Activated CD8-positive, alpha-beta T cell treated with anti-CD3 and anti-CD28 coated beads for 36 hours (primary cell): Measurements from ENCODE around the gene MMP24. TPM values are rescaled to one million over a fixed set of nuclear protein-coding genes. Genes with fewer than 3 reads are reported as not detected.

ENCODE experiments used
- ATAC-seq: fragments of 200-7000 bp; cut with Tn5 transposase; one replicate; pipeline ENCODE4 v1.10.0; 2021; ENCODE audit warnings: mild to moderate bottlenecking, moderate library complexity
- CTCF ChIA-PET: fragments of 350-600 bp; sonication (Branson Sonifier 250); formaldehyde crosslinking; loops from one replicate; lab custom pipeline; 2021; ENCODE audit warnings: antibody characterized with exemption; lab: Charles Lee
- POLR2A ChIA-PET: fragments of 350-600 bp; sonication (Branson Sonifier 250); formaldehyde crosslinking; loops from one replicate; lab custom pipeline; 2021; ENCODE audit warnings: antibody characterized with exemption; lab: Charles Lee
- DNase-seq: peaks from one replicate; pipeline ENCODE4 v3.0.0-alpha.2; 2020
- H3K27ac Mint-ChIP-seq: one replicate; pipeline ENCODE4 v1.8.0; 2021; ENCODE audit warnings: mild to moderate bottlenecking, mixed read lengths
- H3K27me3 Mint-ChIP-seq: one replicate; pipeline ENCODE4 v1.8.0; 2021; ENCODE audit warnings: mixed read lengths
- H3K36me3 Mint-ChIP-seq: one replicate; pipeline ENCODE4 v1.8.0; 2021; ENCODE audit warnings: low read depth, mixed read lengths
- H3K4me1 Mint-ChIP-seq: one replicate; pipeline ENCODE4 v1.8.0; 2021; ENCODE audit warnings: low read depth, mixed read lengths
- H3K4me3 Mint-ChIP-seq: one replicate; pipeline ENCODE4 v1.8.0; 2021; ENCODE audit warnings: mild to moderate bottlenecking, moderate library complexity, mixed read lengths
- H3K9me3 Mint-ChIP-seq: one replicate; pipeline ENCODE4 v1.8.0; 2021; ENCODE audit warnings: mixed read lengths
- intact Hi-C: fragments of 100-400 bp; cut with micrococcal nuclease; formaldehyde crosslinking; loops from one replicate; pipeline ENCODE4 v1.10.0; 2022
- total RNA-seq, 2 experiments: library from RNA; stranded (reverse); gene quantifications; one replicate each; pipeline ENCODE4 v1.2.3, GENCODE V29; 2021
- TF ChIP-seq, protein P1 (sequence below): fragments of 200-600 bp; IDR thresholded peaks from one replicate; pipeline ENCODE4 v1.8.0; 2022; ENCODE audit warnings: antibody characterized with exemption, mild to moderate bottlenecking

MMP24 gene
- total RNA-seq, 2 experiments from 2014 or later: not detected

DNA sequence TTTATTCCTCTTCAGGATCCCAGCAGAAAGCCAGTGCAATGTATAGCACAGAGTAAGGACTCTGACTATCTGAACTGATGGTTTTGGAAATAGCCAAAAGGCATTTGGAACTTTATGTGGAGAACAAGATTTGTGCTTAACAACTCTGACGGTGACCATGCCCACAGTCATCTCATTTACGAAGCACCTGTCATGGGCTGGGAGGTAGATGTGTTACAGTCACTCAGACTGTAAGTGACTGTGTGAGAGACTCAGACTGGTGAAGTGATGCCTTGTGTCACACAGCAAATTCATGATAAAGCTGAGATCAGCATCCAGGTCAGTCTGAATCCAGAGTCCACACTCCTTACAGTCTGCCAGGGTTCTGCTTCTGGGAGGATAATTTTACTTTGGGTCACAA, 89.6 kb downstream of the MMP24 start:
- no peak overlapping the region for H3K4me3 Mint-ChIP-seq
- peaks cover 21% of the 10 kb centered on the region for H3K36me3 Mint-ChIP-seq
- POLR2A ChIA-PET: no interaction called here
- no peaks in the 10 kb centered on the region for H3K27me3 Mint-ChIP-seq
- ATAC-seq: no peak
- H3K4me1 Mint-ChIP-seq: peaks cover 50% of the 10 kb centered on the region
- TF ChIP-seq, protein P1, sequence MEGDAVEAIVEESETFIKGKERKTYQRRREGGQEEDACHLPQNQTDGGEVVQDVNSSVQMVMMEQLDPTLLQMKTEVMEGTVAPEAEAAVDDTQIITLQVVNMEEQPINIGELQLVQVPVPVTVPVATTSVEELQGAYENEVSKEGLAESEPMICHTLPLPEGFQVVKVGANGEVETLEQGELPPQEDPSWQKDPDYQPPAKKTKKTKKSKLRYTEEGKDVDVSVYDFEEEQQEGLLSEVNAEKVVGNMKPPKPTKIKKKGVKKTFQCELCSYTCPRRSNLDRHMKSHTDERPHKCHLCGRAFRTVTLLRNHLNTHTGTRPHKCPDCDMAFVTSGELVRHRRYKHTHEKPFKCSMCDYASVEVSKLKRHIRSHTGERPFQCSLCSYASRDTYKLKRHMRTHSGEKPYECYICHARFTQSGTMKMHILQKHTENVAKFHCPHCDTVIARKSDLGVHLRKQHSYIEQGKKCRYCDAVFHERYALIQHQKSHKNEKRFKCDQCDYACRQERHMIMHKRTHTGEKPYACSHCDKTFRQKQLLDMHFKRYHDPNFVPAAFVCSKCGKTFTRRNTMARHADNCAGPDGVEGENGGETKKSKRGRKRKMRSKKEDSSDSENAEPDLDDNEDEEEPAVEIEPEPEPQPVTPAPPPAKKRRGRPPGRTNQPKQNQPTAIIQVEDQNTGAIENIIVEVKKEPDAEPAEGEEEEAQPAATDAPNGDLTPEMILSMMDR: no peak
- H3K9me3 Mint-ChIP-seq: no peaks in the 10 kb centered on the region
- intact Hi-C loops: no loop called here
- CTCF ChIA-PET: interaction anchor here (1.3 to 6.1 kb wide), 2 partner anchors 11 to 15 kb away, joined by 3 to 37 read pairs; no protein-coding TSS in a partner anchor
- H3K27ac Mint-ChIP-seq: peak overlapping the region; percentile 2
- DNase-seq: no peak

DNA sequence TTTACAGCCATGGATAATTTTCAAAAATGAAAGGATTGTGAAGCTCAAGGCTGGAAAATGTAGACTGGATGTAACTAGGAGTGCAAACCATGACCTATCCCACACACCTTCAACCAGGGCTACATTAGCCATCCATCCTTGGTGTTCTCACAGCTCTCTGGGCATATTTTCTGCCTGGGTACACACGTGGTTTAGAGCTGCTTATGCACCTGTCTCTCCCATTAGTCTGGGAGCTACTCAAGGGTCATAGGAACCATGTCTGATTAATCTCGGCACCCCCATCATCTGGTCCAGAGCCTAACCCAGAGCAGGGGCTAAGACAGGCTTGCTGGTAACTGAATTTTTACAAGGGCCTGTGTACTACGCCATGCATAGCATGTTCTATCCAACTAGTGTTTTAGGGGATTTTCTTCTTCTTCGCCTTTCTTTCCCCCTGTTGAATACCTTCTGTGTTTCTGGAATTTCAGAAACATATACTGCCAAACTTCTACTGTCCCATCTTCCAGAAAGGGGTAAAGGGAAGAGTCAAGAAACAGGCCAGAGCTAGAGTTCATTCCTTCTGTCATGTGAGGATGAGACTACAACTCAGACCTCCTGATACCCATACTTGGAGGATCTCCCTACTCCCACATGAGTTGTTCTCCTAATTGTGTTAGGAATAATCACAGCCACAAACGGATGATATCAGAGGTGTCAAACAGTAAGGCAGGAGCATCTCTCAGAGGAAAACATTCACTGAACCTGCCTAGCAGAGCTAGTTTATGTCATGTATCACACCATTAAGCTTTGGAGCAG, 91.1 kb downstream of the MMP24 start:
- no peak overlapping the region for H3K4me3 Mint-ChIP-seq
- intact Hi-C loops: no loop called here
- ChIA-PET CTCF (interaction anchor here (1.0 to 6.1 kb wide), 7 partner anchors 8 to 123 kb away, joined by 3 to 37 read pairs (median 5); no protein-coding TSS in a partner anchor), POLR2A (interaction anchor here (0.6 to 1.7 kb wide), 2 partner anchors 12 to 425 kb away, joined by 3 to 4 read pairs; partner anchors contain the start of gene RBM39)
- no peaks in the 10 kb centered on the region for H3K27me3 Mint-ChIP-seq
- TF ChIP-seq, protein P1: no peak
- no peaks in the 10 kb centered on the region for H3K9me3 Mint-ChIP-seq
- ATAC-seq: no peak
- DNase-seq: no peak
- H3K36me3 Mint-ChIP-seq: peaks cover 12% of the 10 kb centered on the region
- peaks cover 36% of the 10 kb centered on the region for H3K4me1 Mint-ChIP-seq
- H3K27ac Mint-ChIP-seq: no peak overlapping the region

DNA sequence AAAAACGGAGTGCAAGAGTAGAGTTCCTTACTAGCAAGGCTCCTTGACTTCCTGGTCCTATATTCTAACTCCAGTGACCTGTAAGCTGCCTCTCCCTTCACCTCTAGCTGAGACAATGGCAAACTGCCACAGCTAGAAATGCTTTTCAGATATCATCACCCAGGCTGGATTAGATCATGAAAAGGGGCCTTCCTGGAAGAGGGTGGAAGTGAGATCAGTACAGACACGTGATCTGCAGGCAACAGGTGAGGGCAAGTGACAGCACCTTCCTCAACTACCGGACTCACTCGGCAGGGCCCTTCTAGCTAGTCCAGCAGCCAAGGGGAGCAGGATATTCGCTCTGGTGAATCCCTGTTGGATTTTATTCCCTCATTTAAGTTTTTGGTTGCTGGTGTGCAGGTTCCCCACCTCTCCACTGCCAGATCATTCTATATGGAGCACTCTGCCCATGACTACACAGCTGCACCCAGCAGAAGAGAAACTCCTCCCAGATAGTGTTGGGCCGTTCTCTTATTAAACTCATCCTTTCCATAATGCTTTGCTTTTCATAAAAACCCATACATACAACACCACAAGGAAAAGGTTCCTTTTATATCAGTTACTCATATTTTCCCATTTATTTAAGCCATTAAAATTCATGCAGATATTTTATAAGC, 92.1 kb downstream of the MMP24 start:
- intact Hi-C loops: no loop called here
- ATAC-seq (peak; percentile 50), DNase-seq (no peak)
- ChIA-PET POLR2A (interaction anchor here (0.6 to 1.7 kb wide), 3 partner anchors 11 to 424 kb away, joined by 3 to 4 read pairs (median 4); partner anchors contain the start of gene RBM39), CTCF (interaction anchor here (1.0 to 6.1 kb wide), 6 partner anchors 9 to 122 kb away, joined by 3 to 37 read pairs (median 6); no protein-coding TSS in a partner anchor)
- peaks cover 39% of the 10 kb centered on the region for H3K4me1 Mint-ChIP-seq
- no peak overlapping the region for H3K4me3 Mint-ChIP-seq
- H3K27me3 Mint-ChIP-seq: no peaks in the 10 kb centered on the region
- TF ChIP-seq, protein P1: no peak
- no peaks in the 10 kb centered on the region for H3K9me3 Mint-ChIP-seq
- H3K36me3 Mint-ChIP-seq: peaks cover 11% of the 10 kb centered on the region
- no peak overlapping the region for H3K27ac Mint-ChIP-seq

DNA sequence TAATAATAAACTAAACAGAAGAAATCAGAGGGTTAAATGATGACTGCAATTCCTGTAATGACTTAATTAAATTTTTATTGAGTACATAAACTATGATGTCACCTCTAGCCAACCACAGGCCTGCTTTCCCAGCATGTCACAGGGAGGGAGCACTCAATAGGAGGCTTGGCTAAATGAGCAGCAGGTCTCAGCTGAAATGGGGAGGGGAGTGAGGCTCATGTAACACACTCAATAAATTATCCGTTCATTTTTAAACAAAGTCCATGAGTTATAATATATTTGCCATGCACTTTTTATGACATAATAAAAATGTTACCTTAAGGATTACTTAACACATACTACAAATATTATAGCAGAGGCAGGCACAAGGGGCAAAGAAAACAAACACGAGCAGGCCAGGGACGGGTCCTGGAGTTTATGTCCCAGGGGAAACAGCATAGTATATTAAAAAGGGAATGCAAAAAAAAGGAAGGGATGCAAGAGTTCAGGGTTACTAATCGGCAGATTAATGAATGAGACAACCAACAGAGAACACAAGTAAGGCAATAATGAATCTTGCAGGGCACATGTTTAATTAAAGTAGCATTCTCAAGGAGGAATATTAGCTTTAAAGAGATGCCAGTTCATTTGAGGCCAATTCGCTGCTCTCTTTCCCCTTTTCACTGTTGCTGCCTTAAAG, 92.8 kb downstream of the MMP24 start:
- H3K4me3 Mint-ChIP-seq: no peak overlapping the region
- ChIA-PET POLR2A (interaction anchor here (1.7 kb wide), 1 partner anchor 13 kb away, joined by 4 read pairs; no protein-coding TSS in a partner anchor), CTCF (interaction anchor here (3.6 to 6.1 kb wide), 2 partner anchors 11 to 15 kb away, joined by 19 to 37 read pairs; no protein-coding TSS in a partner anchor)
- peaks cover 9% of the 10 kb centered on the region for H3K36me3 Mint-ChIP-seq
- H3K9me3 Mint-ChIP-seq: no peaks in the 10 kb centered on the region
- DNase-seq (no peak), ATAC-seq (no peak)
- intact Hi-C loops: no loop called here
- no peak overlapping the region for H3K27ac Mint-ChIP-seq
- H3K27me3 Mint-ChIP-seq: no peaks in the 10 kb centered on the region
- peaks cover 37% of the 10 kb centered on the region for H3K4me1 Mint-ChIP-seq
- TF ChIP-seq, protein P1: no peak
